HG03342 (cell line): ENCODE data around the gene KRTAP12-2.
"Not testable (repeated sequence)": the region's sequence is repeated elsewhere in the genome, so short reads cannot be mapped to it uniquely, and the experiment has no call there.

ENCODE experiments used
- ATAC-seq: cut with Tn5 transposase; IDR thresholded peaks from one replicate; pipeline ENCODE4 v1.9.1; 2021; ENCODE audit warnings: mild to moderate bottlenecking, moderate library complexity; ENCODE audit not compliant: unreplicated experiment

KRTAP12-2 gene

DNA sequence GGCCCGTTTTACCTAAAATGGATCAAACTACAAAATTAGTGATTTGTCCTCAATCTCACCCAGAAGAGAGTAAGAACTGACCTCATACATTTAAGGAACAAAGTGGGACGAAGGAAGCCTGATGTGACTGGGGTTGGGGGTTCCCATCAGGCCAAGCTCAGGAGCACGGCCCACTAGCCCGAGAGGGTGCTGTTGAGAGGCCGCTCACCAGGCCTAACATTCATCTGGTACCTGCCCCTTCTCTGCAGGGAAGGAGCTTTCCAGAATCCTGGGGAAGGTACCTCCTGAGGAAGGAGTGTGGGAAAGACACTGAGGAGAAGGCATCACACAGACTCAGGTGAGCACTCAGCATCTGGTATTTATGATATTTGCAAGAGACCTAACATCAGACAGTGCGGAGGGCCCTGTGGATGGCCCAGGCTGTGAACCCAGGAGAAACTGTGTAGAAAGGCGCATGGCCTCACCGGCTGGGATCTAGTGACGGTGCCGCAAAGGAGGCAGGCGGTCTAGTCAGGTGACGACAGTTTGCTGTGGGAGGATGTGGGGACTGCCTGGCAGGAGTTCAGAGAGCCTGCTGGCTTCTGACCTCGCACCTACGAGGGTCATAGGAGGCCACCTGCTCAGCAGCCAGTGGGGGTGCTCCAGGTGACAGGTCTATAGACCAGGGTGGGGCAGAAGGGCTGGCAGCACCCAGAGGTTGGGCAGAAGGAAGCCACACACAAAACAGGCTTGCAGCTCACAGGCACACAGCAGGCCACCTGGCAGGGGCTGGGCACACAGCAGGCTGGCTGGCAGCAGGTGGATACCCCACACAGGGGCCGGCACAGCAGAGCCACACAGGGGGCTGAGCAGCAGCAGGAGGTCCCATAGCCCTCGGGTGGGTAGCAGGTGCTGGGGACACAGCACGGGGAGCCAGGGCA lies 12.8 kb downstream of the KRTAP12-2 start:
- no peak for ATAC-seq

DNA sequence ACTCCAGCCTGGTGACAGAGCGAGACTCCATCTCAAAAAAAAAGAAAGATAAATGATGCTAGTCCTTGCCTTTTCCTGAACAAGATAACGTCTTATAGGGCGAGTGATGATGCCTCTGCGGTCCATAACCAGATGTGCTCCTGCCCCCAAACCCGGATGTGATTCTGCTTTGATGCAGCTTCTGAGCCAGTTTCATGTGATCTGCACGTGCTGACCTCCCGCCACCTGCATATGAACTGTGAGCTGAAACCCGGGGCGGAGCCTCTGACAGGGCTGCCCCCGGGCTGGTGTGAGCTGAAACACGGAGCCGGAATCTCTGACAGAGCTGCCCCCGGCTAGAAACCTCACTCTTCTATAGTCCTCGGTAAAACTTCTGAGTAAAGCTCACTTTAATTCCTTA lies 13.6 kb downstream of the KRTAP12-2 start:
- ATAC-seq, result no peak

DNA sequence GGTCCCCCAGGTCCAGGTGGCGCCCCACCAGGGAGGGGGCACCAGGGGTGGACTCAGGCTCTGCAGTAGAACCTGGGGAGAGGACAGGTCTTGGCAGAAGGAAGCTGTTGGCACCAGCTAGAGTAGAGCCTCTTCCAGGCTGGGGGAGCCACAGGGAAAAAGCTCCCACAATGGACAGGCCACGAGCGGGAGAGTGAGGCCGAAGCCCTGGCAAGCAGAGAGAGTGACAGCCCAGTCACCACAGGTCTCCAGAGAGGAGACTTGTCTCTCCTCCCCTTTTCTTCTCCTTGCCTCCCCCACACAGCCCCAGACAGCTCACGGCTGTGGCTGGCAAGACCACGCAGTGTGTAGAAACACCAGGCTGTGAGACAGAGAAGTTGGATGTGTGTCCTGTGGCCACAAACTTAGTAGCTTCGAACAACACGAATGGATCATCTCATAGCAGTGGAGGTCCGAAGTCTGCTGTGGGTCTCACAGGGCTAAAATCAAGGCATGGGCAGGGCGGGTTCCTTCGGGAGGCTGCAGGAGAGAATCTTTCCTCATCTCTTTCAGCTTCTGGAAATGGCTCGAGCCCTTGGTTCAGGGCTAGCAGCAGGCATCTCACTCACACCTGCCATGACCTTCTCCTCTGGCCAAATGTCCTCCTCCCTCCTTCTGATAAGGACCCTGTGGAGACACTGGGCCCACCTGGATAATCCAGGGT lies 15.6 kb downstream of the KRTAP12-2 start:
- ATAC-seq, result no peak

DNA sequence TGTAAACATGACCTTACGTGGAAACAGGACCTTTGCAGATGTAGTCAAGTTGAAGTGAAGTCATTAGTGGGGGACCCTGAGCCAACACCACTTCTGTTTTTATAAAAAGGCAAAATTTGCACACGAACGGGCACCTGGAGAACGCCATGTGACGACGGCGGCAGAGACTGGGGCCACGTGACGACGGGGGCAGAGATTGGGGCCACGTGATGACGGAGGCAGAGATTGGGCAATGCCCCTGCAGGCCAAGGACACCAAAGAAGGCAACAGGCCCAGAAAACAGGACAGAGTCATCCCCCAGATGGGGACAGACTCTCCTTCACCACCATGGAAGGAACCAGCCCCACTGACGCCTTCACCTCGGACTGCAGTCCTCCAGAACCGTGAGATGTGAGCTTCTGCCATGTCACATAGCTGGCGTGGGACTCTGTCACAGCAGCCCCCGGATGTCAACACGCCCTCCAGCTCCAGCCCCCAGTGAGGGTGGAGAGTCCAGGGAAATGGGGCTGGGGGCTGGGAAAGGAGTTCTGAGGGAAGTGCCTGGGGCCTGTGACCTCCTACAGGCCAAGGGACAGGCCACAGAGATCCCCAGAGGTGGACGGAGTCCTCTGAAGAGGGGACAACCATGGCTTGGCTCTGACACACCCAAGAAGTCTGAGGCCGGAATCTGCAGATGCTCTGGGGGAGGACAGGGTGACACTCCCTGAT lies 16.3 kb downstream of the KRTAP12-2 start:
- ATAC-seq, result no peak

DNA sequence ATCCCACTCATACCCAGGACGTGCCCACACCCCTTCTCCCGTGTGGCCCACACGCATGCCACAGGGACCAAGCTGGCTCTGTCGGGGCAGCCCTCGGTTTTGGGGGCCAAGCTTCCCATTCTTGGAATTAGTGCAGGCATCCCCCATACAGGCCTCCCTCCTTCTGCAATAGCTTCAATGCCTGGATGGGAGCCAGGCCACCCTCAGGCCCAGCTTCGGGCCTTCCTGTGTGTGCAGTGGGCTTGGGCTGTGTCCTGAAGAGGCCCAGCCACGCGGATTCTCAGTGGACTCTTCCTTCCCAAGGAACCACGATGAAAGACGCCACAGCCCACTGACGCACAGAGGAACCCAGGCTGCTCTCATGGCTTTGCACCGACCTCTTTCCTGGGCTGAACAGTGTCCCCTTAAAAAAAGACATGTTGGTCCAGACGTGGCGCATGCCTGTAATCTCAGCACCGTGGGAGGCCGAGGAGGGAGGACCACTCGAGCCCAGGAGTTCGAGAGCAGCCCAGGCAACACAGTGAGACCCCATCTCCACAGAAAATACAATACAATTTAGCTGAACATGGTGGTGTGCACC lies 17.1 kb downstream of the KRTAP12-2 start:
- no peak for ATAC-seq

DNA sequence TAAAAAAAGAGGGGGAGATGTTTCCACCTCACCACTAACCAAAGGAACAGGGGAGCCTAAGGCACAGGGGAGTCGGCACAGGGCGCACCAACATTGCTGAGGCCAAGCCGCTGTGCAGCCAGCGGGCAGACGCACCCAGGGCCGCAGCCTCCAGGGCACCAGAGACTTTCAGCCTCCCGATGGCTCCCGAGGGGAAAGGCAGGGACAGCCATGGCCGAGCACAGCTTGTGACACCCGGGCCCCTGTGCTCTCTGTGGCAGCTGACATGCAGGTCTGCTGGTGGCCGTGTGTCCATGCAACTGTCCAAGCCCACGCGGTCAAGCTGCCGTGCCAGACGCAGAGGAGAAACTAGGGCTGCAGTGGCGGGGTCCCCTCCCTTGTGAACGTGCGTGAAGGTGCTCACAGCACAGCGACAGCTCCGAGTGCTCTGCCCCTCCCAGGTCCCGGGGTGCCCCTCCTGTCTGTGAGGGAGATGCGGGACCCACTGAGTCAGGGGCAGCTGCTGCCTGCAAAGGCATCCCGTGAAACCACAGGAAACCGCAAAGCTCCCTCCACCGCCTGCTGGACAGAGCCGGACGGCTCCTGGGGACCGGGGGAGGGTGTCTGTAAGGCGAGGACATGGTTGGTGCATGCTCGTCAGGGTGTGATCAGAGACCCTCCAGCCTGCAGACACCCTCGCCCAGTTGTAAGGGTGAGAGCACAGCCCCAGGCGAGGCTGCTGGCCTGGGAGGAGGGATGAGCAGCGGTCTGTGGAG lies 18.0 kb downstream of the KRTAP12-2 start:
- ATAC-seq, result no peak

DNA sequence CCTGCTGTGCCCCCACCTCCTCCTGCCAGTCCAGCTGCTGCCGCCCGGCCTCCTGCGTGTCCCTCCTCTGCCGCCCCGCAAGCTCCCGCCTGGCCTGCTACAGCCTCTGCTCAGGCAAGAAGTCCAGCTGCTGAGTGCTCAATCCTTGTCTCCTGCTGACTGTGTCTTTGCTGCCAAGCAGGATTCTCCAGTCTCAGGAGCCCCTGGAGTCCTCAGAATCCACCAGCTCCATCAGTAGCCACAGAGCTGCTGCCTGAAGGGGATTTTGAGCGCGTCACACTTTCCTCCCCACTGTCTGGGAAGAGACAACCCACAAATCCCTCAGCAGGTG lies 19.5 kb downstream of the KRTAP12-2 start:
- ATAC-seq, result no peak

DNA sequence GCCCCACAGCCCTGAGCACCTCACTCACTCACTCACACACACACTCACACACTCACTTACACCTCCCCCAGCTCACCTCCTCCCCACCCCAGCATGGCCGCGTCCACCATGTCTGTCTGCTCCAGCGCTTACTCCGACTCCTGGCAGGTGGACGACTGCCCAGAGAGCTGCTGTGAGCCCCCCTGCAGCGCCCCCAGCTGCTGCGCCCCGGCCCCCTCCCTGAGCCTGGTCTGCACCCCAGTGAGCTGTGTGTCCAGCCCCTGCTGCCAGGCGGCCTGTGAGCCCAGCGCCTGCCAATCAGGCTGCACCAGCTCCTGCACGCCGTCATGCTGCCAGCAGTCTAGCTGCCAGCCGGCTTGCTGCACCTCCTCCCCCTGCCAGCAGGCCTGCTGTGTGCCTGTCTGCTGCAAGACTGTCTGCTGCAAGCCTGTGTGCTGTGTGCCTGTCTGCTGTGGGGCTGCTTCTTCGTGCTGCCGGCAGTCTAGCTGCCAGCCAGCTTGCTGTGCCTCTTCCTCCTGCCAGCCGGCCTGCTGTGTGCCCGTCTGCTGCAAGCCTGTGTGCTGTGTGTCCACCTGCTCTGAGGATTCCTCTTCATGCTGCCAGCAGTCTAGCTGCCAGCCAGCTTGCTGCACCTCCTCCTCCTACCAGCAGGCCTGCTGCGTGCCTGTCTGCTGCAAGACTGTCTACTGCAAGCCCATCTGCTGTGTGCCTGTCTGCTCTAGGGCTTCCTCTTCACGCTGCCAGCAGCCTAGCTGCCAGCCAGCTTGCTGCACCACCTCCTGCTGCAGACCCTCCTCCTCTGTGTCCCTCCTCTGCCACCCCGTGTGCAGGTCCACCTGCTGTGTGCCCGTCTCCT lies 20.1 kb downstream of the KRTAP12-2 start, which contains the start of gene KRTAP10-11:
TSS of gene KRTAP10-11 (plus strand) at position 49 of the 856 bp plus-strand sequence. CDS start at position 94, 45 bp downstream.
- not testable (repeated sequence) for ATAC-seq

DNA sequence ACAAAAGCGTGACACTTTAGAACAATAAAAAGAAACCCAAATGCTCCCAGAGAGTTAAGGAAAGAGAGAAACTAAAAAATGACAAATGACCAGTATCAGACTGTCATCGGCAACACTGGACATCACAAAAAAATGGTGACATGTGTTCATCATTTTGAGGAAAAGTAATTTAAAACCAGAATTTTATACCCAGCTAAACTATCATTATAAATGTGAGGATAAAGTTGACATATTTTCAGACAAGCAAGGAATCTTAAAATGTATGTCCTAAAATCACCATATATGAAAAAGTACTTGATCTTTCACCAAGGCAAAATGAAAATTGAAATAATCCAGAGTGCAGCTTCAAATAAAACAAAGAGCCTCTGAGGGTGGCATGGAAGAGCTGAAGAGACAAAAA lies 21.8 kb downstream of the KRTAP12-2 start:
- ATAC-seq, result no peak

DNA sequence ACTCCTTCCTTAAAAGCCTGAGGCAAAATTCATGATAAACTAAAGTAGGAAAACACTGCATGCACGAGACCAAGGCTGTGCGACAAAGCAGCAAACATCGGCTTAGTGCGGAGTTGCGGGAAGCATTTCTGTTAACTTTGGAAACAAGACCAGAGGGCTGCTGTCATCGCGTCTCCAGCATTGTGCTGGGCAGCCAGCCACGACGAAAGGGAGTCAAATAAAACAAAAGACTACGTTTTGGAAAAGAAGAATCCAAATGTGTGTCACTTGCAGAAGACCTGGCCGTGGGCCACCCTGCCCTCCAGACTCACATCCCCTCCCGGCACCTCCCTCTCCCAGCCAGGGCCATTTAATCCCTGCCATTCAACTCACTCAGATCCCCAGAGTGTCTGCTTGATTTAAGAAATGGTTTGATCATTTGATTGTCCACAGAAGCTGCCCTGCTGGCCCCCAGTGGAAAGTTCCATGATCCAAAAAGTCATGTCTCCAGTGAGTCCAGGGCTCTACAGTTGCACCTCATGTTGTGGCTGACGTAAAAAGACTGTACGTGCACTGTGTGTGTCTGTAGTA lies 22.9 kb downstream of the KRTAP12-2 start:
- no peak for ATAC-seq

DNA sequence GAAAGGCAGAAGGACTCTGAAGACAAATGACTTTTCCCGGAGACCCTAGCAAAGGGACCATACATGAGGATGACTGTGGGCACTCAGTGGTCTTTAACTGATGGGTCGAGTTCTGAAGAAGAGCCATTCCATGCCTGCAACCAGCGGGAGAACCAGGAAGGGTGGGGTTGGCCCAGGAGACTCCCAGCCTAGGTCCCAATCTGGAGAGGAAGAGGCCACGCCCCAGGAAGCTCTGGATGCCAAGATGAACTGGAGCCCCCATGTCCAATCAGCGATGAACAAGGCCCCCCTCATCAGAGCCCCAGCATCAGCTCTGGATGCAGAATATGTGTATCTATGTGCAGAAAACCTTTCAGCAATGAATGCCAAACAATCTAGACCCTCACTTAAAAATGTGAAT lies 26.0 kb downstream of the KRTAP12-2 start:
- no peak for ATAC-seq

DNA sequence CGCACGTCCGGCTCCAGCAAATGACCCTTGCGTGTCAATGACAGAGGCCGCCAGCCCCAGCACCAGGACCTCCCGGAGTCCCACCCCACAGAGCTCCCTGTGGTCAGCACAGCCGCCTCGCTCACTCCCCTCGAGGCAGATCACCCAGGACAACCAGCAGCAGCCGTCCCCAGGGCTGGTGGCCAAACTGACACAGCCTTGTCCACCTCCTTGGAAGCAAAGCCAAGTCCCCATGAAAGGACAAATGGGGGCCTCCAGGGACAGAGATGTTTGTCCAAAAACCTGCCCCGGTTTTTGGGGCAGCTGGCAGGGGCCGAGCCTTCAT lies 27.4 kb downstream of the KRTAP12-2 start:
- no peak for ATAC-seq

DNA sequence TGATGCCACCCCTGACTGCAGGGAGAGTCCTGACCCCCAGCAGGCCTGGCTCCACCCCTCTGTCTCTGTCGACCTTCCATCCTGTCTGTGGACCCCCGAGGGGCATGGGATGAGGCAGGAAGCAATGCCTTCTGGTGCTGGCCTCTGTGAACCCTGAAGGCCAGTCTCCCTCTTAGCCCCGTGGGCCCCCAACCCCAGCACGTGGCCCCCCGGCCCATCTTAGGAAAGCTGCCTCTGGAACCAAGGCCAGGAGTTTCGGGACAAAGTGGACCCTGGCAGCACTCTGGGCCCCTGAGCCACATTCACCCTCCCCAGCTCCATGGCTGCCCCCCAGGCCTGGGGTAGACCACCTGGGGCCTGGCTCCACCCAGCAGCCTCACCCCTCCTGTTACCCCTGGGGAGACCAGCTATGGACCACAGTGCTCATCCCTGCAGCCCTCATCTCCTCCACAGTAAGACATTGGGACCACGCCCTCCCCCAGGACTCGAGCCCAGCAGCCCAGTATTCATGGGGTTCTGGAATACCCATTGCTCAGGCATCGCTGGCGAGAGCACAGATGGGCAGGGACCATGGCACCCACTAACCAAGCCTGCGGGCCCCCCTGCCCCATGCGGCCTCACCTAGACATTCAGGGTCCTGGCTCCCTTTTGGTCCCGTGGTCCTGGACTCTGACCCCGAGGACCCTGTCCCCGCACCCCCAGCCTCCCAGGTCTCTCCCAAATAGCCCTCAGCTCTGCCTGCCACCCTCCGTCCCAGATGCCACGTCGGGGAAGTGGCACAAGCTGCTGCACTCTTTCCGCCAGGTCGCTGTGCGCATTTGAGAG lies 28.0 kb downstream of the KRTAP12-2 start:
- ATAC-seq, result not testable (repeated sequence)

DNA sequence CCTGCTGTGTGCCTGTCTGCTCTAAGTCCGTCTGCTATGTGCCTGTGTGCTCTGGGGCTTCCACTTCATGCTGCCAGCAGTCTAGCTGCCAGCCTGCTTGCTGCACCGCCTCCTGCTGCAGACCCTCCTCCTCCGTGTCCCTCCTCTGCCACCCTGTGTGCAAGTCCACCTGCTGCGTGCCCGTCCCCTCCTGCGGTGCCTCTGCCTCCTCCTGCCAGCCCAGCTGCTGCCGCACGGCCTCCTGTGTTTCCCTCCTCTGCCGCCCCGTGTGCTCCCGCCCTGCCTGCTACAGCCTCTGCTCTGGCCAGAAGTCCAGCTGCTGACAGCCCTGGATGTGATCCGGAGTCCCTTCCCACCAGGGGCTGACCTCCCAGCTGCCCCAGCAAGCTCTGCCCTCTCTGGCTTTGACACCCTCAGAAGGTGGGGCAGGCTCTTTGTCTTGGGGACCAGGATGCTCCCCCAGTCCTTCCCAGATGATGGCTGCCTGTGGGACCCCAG lies 28.8 kb downstream of the KRTAP12-2 start:
- ATAC-seq, result not testable (repeated sequence)

DNA sequence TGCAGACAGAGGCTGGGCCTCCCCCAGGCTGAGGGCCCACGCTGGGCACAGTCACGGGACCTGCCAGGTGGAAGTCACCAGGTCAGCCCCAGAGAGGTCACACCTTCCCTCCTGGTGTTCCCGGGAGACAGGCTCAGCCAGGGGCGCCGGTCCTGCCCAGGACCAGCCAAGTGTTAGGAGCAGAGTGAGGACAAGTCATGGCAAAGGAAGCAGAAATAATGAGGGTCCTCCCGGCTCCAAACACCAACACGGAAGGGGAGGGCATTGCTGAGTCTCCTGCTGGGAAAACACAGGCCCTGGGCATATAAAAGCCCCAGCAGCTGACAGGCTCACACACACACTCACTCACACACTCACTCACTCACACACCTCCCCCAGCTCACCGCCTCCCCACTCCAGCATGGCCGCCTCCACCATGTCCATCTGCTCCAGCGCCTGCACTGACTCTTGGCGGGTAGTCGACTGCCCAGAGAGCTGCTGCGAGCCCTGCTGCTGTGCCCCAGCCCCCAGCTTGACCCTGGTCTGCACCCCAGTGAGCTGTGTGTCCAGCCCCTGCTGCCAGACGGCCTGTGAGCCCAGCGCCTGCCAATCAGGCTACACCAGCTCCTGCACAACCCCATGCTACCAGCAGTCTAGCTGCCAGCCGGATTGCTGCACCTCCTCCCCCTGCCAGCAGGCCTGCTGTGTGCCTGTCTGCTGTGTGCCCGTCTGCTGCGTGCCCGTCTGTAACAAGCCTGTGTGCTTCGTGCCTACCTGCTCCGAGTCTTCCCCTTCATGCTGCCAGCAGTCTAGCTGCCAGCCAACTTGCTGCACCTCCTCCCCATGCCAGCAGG lies 29.5 kb downstream of the KRTAP12-2 start, which contains the start of gene KRTAP10-10:
TSS of gene KRTAP10-10 (plus strand) at position 339 of the 833 bp plus-strand sequence. CDS start at position 401, 62 bp downstream.
- no peak for ATAC-seq

DNA sequence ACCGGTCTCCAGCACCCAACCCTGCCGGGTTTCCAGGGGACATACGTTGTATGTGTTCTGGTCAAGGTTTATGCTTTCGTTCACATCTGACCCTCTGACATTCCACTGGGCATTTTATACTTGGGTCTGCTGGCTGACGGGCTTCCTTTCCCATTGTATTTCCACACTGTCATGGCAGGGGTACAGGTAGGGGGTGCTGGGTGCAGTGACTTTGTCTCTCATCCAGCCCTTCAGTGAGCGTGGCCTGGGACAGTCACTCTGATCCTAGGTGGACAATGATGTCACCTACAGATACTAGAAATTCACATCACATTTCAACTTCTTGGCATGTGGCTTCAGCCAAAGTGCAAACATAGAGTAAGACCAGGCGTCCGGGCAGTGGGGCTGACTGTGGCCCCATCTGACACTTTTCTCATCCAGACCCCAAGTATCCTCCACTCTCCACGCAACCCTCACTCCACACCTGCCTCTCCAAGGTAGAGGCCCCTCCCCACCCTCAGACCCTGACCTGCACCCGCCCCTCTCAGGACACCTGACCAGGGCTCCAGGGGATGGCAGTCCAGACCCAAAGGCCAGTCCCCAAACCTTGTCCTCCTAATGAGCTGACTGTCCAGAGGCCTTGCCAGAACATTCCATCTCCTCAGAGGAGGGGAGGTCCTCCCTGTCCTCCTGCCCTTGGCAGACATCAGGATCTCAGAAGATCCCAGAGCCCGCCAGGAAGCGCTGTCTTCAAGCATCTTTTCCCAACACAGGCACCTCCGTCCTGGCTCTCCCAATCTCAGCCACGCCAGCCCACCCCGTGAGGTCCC lies 30.3 kb downstream of the KRTAP12-2 start:
- no peak for ATAC-seq
